NOMO-1 (cell line): Measurements from ENCODE around the gene PLA2G4A.
A peak's percentile ranks its signal among the peaks of the same experiment; 100 is the strongest.

Source experiments
- DNase-seq, 2 experiments: peaks; one replicate each; lab custom pipeline; 2025; ENCODE audit not compliant: unreplicated experiment in 2 of 2; lab: John Stamatoyannopoulos, UW

Gene PLA2G4A

DNA sequence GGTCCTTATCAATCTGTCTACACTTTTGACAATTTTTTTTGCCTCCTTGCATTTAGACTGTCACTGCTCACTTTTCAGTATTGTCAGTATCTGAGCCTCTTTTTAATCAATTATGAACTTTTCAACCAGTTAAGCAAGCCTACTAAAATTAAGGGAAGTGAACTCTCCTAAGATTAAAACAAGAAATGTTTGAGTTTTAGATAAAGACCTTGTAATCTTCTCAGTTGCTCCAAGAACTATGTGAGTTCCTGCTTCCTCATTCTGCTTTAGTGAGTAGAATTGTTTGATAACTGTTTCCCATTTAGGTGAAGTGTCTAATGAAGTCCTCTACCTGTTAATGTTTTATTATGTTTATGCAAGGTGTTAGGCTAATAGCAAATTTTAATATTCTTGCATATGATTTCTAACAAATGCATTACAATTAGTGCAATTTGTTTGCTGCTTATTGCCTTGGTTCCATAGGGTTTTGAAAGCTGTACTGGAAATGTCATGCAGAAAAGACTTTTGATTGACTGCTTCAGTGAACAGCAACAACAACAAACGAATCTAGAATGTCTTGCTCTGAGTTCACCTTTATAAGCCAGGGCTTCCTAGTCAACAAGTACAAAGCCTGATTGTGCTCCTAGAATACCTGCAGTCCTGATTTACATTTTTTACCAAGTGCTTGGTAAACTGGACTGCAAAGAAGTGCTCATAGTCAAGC, 40.9 kb downstream of the PLA2G4A start:
- DNase-seq: peak; percentile 20 to 84

DNA sequence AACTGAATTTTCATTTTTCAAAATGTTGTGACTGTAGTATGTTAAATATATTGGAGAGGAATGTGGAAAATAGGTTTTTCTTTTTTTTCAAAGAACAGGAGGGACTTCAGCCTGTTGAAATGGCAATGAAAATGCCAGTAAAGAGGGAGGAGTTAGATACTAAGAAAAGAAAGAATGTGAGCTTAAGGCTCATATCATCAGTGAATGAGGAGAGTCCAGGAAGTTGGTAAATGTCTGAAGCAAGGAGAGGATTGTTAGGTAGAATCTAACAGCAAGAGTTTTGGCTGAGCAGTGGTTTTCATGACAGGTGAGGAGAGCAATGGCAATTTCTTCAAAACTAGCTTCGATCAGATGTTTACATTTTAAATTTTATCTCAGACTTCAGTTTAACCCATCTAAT, 43.0 kb downstream of the PLA2G4A start:
- no peak for DNase-seq

DNA sequence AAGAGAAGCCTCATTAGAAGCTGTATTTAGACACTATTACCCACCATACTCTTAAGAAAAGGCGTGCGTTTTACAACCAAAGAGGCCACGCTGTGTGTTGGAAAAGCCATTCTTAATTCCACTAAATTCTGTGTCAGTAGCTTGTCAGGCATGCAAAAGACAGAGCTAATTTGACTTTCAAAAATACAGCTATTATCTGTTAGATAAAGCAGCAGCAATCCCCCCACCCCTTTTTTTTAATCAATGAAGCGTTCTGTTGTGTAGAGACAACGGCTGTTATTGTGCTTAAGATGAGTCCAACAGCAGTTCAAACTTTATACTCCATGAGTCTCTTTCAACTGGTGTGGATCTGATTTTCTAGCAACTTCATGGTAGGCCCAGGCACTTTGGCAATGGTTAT, 43.5 kb downstream of the PLA2G4A start:
- no peak for DNase-seq

DNA sequence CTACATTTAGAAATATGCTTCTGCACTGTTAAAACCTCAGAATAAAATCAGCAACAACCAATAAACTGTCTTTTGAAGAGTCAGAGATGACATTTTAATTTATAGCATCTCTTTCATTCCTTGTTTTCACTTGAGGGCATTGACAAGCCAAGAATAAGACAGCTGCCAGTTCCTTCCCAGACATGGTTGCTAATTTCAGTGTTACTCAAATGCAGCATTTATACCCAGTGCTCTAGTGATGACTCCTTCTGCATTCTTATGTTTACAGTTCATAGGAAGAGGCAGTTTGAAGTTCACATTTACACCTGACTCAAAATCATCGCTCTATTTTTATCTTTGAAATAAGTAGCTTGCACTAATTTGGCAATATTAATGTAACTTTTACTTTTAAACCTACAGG, 44.9 kb downstream of the PLA2G4A start:
- no peak for DNase-seq

DNA sequence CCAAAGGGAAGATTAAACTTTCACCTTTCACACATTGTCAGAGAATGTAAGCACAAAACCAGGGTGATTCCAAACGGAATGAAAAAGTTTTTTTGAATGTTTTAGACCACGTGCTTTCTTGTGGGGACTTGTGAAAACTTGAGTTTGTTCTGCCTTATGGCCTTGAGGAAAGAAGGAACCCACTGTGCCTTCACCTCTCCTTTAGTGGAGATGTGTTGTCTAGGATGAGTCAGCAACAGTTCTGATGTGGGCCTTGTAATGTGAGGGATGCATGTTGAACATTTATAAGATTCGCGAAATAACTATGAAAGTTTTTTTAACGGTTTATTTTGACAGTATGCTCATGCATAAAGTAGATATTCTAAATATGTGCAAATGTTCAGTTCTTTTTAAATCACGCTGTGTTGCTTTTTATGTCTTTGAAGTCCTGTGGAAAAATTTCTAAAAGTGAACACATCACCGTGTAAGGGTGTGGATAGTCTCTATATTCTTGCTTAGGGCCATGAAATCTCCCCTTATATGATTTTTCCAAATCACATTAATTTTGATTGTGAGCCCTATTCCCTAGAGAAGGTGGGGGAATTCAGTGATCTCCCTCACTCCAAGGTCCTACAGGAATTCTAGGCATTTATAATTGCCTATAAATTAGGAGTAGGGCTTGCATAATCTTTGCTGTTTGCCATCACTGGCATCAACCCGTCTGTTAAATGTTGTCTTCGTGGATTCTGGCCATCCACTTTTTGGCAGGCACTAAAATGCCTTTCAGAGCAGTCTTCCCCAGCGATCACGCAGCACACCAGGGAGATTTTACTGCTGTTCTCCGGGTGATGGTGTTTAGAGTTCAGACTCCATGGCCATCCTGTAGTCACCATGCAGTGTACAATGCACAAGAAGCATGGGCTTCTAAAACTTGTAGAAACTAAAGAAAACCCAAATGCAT, 47.4 kb downstream of the PLA2G4A start:
- DNase-seq: no peak

DNA sequence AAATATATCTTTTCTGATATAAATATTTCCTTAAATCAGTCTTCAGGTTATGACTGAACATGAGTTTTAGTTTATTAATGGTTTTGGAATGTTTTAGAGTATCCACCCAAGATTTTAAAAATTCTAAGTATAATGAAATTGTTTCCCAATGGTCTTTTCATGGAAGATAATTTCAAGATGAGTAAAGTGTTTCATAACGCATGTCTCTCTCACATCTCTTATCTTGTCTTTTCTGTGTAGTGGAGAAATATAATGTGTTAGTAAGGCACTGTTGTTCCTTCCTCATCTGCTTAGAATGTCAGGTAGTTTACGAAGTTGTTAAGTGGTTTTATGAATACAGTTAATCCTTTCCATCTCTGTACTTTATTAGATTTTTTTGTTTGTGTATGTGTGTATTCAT, 49.6 kb downstream of the PLA2G4A start:
- DNase-seq: no peak

DNA sequence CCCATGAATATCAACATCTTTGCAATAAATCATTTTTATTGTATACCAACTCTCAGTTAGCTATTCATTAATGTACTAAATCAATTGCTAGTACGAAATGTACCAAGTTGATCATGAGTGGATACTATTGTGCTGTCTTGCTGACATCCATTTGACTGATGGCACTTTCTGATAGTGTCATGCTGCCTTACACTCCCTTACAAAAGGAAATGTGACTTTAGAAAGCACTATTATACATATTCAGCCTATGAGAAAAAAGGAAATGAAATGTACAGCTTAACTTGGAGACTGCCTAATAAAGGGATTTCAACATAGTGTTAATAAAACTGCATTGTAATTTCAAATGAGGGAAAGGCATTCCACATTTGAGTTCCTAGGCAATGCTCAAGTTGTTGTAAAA, 52.2 kb downstream of the PLA2G4A start:
- DNase-seq: no peak

DNA sequence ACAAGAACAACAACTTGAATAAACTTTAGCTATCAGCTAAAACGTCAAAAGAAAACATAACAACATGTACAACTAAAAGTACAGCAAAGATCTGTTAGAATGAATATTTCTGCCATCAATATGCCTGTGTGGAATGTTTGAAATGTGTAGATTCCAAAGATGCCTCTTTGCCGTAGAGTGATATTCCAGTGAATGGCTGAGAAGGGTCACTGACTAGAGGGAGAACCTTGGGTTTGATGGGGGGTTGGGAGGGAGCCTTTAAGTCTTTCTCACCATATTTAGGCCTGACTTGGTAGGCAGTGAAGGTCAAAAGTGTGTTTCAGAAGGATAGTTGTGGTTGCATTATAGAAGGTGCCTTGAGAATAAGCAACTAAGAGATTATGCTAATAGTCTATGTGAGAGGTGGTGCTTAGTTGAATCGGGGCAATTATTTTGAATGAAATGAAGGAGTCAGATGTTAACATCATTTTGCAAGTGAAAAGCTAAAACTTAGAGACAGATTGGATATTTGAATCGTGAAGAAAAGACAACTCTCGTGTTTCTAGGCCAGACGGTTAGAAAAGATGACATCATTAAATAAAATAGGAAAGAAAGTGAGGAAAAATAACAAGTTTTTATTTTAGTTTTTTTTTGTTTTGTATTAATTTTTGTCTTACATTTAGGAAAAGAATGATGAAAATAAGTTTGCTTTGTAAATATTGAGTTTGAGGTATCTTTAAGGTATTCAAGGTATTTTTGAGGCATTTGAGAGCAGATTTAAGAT, 53.8 kb downstream of the PLA2G4A start:
- no peak for DNase-seq

DNA sequence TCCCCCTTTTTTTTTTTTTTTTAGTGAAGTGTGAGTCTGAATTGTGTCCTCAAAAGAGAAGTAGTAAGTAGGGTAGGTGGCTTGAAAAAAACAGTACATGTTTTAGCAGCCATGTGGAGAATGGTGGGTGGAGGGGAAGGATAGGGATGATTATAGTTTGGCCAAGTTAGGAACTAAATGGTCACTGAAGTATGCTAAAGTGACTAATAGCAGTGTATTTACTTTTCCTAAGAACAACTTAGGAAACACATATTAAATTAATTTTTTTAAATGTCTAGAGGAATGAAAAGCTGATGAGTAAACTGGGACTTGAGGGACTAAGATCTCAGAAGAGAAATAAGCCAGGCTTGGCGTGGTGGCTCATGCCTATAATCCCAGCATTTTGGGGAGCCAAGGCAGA, 55.5 kb downstream of the PLA2G4A start:
- no peak for DNase-seq

DNA sequence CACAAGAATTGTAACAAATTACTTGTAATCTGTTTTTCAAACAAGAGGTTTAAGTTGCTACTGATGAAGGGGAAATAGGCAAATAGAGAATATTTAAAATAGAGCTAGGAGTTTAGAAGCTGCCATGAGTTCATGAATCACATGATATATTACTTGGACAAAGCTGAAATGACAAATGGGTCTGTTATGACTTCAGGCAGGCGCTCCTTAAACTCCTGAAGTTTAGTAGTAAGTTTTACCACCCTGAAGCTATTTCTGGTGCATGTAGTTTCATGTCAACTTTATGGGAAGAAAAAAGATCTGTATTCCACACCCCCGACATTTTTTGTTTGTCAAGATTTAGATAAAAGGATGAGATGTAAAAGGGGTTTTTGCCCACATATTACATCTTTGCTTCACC, 58.5 kb downstream of the PLA2G4A start:
- no peak for DNase-seq

DNA sequence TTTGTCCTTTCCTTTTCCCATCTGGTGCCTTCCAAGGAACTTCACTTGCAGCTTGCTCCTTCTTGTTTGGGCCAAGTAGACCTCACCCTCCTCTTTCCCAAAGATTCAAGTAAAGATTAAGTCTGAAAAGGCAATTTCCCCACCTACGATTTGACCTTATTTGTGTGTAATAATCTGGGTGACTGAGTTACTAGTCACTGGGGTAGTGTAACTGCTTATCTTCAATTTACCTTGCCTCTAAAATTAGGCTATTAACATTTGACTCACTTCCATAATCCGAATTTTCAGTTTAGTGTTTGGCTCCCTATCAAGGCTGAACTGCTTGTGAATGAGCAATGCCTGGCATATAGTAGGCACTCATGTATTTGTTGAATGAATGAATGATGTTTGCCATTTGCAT, 59.6 kb downstream of the PLA2G4A start:
- no peak for DNase-seq

DNA sequence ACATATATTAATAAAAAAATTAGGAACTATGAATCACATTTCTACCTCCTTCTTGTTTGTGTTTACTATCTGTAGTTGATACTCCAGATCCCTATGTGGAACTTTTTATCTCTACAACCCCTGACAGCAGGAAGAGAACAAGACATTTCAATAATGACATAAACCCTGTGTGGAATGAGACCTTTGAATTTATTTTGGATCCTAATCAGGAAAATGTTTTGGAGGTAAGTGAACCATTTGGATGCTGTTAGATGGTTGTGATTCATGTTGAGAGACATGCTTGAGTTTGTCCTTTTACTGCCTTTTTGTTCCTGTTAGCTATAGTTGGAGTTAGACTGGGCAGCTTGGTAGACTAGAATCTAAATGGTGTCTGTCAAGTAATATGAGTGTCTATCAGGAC, 64.2 kb downstream of the PLA2G4A start:
- no peak for DNase-seq

DNA sequence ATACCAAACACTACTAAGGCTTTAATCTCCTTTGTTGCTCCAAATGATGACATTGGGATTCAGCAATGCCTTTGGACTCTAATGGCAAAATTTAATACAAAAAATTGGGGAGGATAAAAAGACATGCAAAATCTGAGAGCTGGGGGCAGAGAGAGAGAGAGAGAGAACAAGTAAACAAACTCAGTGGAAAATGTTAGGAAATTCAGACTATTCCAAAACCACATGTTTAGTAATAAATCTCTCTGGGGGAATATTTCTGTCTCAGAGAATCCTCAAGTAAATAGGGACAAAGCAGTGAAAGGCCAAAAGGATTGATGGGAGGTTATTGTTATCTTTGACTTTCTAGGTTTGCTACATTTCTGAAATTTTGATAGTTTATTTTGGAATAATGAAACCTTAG, 65.7 kb downstream of the PLA2G4A start:
- no peak for DNase-seq

DNA sequence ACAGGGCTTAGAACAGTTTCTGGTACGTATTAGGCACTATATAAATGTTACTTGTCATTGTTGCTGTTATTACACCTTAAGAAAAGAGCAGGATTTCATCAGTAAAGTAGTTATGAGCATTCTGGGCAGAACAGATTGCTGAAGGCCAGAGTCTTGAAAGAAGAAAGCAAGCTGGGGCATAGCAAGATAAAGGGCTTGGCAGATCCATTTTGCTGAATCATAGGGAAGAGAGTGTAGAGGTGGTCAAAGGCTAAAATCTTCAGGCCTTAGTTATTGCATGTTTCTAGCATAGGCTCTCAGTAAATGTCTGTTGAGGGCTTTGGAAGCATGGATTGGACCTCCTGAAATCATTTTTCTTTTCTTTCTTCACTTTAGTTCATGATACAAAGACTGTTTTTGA, 67.5 kb downstream of the PLA2G4A start:
- no peak for DNase-seq

DNA sequence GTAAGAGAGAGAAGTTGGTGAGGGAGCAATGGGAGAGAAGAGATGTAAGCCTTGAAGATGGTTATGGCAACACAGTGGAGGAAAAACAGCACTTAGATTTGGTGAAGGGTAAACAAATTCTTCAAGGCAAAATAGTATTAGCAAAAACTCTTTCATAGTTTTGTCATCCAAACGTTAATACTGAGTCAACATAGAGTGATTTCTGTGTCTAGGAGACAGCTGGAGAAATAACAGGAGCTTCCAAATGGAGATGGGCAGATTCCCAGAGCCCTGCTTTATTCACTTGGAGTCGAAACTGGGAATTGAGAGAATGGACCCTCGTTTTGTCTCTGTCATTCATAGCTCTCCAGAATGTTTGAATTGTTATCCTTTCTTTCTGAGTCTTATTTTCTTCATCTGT, 68.3 kb downstream of the PLA2G4A start:
- DNase-seq: no peak

DNA sequence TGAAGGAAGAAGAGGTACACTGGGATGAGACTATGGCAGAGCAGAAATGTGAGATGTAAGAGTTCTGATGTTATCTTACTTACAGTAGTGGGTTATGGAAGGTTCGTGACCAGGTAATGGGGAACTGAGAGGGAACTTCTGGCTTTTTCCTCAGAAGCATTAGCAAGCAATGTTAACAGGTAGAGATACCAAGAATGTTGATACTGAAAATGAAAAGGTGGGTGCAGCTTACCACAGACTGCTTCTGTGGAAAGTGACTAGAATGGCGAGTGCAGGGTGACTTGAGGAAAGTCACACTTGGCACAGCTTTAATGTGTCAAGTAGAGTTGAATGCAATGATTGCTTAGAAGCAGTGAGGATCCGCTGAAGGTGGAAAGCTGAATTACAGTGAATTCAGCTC, 70.8 kb downstream of the PLA2G4A start:
- no peak for DNase-seq

DNA sequence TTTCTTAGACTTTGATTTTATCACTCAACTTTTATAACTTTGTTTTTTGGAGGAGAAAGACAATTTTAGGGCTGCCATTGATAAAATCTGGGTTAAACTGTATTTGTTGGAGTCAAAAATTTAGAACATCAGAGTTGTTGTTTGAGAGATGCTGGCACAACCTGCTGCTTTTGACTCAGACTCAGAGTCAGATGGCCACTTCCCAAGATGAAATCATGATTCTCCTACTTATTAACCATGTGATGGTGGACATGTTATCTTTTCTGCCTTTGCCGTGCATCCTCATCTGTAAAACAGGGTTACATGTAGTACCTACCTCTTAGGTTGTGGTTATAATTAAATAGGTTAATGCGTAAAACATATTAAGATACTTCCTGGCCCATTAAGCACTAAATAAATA, 71.2 kb downstream of the PLA2G4A start:
- DNase-seq: no peak

DNA sequence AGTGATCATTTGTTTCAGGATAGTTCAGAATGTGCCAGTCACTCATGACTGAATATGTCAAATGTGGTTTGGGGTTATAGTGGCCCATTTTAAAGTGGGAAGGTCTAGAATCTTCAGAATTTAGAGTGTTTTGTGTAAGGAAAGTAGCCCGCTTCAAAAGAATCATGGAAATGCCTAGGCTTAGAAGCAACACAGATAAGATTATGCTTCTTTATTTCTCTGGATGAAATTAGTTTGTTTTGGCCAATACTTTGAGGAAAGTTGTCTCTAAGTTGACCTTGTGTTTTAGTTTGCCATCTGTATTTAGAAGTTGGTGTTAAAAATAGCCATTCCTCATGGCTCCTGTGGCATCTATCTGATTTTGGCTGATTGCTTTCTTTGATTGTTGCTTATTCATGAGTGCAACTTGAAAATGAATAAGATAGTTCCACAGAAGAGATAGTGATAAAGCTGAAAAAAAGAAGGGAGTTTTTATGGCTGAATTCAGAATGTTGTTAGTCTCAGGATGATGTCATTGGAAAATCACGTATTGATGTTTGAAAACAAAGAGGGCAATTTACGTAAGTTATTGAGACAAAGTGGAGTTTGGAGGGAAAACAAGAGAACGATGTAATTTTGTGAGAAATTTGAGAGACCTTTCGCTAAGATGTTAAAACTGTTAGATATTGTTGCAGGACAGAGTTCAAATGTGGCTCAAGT, 71.9 kb downstream of the PLA2G4A start:
- DNase-seq: no peak

DNA sequence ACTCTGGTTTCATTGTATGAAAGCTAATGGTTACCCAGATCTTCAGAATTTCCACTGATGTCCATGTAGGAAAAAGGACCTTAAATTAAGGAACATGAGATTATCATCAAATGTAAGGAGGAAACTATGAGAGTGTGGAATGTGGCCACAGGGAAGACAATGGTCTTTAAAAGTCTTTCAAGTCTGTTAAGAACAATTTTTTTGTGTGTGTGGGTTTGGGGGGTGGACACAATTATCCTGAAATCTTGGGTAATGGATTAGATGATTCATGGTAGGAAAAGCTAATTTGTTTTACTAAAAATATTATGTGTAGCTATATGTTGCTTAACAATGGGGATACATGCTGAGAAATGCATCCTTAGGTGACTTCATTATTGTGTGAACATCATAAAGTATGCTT, 72.9 kb downstream of the PLA2G4A start:
- DNase-seq: no peak

DNA sequence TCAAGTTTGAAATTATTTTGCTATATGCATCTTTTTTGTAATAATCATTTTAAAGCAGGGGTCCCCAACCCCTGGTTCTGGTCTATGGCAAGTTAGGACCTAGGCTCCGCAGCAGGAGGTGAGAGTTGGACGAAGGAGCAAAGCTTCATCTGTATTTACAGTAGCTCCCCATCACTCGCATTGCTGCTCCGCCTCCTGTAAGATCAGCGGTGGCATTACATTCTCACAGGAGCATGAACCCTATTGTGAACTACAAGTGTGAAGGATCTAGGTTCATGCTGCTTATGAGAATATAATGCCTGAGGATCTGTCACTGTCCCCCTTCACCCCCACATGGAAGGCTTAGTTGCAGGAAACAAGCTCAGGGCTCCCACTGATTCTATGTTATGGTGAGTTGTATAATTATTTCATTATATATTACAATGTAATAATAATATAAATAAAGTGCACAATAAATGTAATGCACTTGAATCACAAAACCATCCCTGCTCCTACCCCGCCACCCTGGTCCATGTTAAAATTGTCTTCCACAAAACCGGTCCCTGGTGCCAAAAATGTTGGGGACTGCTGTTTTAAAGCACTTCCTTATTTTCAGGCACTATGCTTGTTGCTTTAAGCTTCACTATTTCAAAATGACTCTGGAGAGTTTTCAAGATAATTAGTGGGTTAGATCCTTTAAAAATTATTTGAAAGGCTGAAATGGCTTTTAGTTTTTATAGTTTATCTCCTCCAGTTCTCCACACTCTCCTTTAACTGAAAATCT, 74.8 kb downstream of the PLA2G4A start:
- peak; percentile 3 to 65 for DNase-seq
